HCT116 (cell line): ENCODE results near the gene ADRB1.

Source experiments
- EGR1 ChIP-seq: IDR thresholded peaks from 2 replicates; pipeline ENCODE4 v1.6.1; 2012; ENCODE audit warnings: low read depth
- EZH2phosphoT487 ChIP-seq: fragments of 200-600 bp; IDR thresholded peaks from 2 replicates; pipeline ENCODE4 v1.6.1; 2018; ENCODE audit warnings: antibody characterized with exemption, borderline replicate concordance
- POLR2A ChIP-seq: IDR thresholded peaks from 2 replicates; pipeline ENCODE4 v1.7.0; 2011; ENCODE audit warnings: borderline replicate concordance; ENCODE audit not compliant: insufficient read depth, insufficient read length; ENCODE audit errors: extremely low read depth
- POLR2AphosphoS5 ChIP-seq: IDR thresholded peaks from 2 replicates; pipeline ENCODE4 v1.6.1; 2011; ENCODE audit warnings: mild to moderate bottlenecking, low read depth, low read length, moderate library complexity
- SP1 ChIP-seq: IDR thresholded peaks from 2 replicates; pipeline ENCODE4 v1.6.1; 2012; ENCODE audit warnings: low read depth
- SRF ChIP-seq: IDR thresholded peaks from 2 replicates; pipeline ENCODE4 v1.6.1; 2012; ENCODE audit warnings: low read depth
- ZNF274 ChIP-seq: fragments of 200-500 bp; sonication (Bioruptor generic); IDR thresholded peaks from 2 replicates; pipeline ENCODE4 v1.6.1; 2014; ENCODE audit warnings: mild to moderate bottlenecking, low read depth, low read length, inconsistent platforms
- TF ChIP-seq, protein P1 (sequence below): IDR thresholded peaks from 2 replicates; pipeline ENCODE4 v1.6.1; 2012; ENCODE audit warnings: low read depth
- TF ChIP-seq, protein P2 (sequence below), 3 experiments: fragments of 200-600 bp in 1 of 3; sonication (generic) in 1 of 3; IDR thresholded peaks in 2 of 3; conservative IDR thresholded peaks in 1 of 3; 2 replicates each; pipeline ENCODE4 v1.5.1; 2012 to 2017; ENCODE audit warnings: low read depth in 2 of 3, low read length in 2 of 3, antibody characterized with exemption in 1 of 3, borderline replicate concordance in 1 of 3, control low read depth in 1 of 3, mild to moderate bottlenecking in 1 of 3, mixed read lengths in 1 of 3, mixed run types in 1 of 3, moderate library complexity in 1 of 3; ENCODE audit not compliant: insufficient read depth in 1 of 3
- TF ChIP-seq, protein P3 (sequence below): IDR thresholded peaks from 2 replicates; pipeline ENCODE4 v1.6.1; 2012
- TF ChIP-seq, protein P4 (sequence below): IDR thresholded peaks from 2 replicates; pipeline ENCODE4 v1.6.1; 2012

DNA sequence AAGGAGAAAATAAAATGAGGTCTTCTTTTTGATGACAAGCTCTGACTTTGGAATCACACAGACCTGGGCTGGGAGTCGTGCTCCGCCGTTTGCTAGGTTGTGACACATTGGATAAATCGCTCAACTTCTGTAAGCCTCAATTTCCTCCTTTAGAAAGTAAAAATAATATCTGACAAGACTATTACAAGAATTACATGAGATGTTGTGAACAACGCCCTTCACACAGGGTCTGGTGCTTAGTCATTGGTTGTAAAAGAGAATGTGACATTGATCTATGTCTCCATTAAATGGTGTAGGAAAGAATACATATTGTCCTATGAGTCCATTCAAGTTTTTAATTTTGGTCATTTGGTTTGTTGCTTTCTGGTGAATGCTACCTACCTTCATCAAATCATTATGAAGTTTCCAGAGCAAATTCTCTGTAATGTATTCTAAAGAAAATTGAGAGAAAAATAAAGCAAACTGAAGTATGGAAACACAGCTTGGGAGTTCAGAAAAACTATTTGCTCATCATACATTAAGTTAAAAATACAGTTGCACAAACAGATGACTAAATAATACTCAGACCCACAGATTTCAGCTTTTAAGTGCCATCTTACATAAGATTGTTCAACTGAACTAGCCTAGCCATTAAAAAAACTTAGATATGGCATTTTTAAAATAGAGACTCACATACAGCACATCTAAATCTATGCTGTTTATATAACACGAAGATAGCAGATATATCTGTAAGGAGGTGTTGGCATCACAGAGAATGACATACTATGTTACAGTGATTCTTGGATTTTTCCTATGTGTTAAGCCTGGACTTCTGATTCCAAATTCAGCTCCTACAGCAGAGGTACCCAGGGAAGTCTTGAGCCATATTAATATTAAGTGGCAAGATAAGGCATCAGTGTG is 12.3 kb upstream of the ADRB1 start:
- TF ChIP-seq, protein P1, sequence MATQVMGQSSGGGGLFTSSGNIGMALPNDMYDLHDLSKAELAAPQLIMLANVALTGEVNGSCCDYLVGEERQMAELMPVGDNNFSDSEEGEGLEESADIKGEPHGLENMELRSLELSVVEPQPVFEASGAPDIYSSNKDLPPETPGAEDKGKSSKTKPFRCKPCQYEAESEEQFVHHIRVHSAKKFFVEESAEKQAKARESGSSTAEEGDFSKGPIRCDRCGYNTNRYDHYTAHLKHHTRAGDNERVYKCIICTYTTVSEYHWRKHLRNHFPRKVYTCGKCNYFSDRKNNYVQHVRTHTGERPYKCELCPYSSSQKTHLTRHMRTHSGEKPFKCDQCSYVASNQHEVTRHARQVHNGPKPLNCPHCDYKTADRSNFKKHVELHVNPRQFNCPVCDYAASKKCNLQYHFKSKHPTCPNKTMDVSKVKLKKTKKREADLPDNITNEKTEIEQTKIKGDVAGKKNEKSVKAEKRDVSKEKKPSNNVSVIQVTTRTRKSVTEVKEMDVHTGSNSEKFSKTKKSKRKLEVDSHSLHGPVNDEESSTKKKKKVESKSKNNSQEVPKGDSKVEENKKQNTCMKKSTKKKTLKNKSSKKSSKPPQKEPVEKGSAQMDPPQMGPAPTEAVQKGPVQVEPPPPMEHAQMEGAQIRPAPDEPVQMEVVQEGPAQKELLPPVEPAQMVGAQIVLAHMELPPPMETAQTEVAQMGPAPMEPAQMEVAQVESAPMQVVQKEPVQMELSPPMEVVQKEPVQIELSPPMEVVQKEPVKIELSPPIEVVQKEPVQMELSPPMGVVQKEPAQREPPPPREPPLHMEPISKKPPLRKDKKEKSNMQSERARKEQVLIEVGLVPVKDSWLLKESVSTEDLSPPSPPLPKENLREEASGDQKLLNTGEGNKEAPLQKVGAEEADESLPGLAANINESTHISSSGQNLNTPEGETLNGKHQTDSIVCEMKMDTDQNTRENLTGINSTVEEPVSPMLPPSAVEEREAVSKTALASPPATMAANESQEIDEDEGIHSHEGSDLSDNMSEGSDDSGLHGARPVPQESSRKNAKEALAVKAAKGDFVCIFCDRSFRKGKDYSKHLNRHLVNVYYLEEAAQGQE: no peak
- TF ChIP-seq POLR2A: no peak
- TF ChIP-seq EGR1: no peak
- no peak for TF ChIP-seq SP1
- TF ChIP-seq, protein P2, sequence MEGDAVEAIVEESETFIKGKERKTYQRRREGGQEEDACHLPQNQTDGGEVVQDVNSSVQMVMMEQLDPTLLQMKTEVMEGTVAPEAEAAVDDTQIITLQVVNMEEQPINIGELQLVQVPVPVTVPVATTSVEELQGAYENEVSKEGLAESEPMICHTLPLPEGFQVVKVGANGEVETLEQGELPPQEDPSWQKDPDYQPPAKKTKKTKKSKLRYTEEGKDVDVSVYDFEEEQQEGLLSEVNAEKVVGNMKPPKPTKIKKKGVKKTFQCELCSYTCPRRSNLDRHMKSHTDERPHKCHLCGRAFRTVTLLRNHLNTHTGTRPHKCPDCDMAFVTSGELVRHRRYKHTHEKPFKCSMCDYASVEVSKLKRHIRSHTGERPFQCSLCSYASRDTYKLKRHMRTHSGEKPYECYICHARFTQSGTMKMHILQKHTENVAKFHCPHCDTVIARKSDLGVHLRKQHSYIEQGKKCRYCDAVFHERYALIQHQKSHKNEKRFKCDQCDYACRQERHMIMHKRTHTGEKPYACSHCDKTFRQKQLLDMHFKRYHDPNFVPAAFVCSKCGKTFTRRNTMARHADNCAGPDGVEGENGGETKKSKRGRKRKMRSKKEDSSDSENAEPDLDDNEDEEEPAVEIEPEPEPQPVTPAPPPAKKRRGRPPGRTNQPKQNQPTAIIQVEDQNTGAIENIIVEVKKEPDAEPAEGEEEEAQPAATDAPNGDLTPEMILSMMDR (IDR thresholded peaks at IDR 0.05 in 2 of 3, conservative IDR thresholded peaks at IDR 0.05 in 1 of 3; ENCODE audit: borderline replicate concordance in 1 of 3, insufficient read depth in 1 of 3, low read depth in 2 of 3, low read length in 2 of 3): no peak
- TF ChIP-seq ZNF274: no peak
- TF ChIP-seq, protein P3, sequence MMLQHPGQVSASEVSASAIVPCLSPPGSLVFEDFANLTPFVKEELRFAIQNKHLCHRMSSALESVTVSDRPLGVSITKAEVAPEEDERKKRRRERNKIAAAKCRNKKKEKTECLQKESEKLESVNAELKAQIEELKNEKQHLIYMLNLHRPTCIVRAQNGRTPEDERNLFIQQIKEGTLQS: no peak
- no peak for TF ChIP-seq POLR2AphosphoS5
- no peak for TF ChIP-seq SRF
- TF ChIP-seq EZH2phosphoT487: no peak
- TF ChIP-seq, protein P4, sequence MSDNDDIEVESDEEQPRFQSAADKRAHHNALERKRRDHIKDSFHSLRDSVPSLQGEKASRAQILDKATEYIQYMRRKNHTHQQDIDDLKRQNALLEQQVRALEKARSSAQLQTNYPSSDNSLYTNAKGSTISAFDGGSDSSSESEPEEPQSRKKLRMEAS: no peak
